GM18868 (cell line): ENCODE results near the gene FANCG.
A peak's percentile ranks its signal among the peaks of the same experiment; 100 is the strongest.

Experiments used
- ATAC-seq: cut with Tn5 transposase; IDR thresholded peaks from one replicate; pipeline ENCODE4 v1.9.1; 2021; ENCODE audit warnings: mild to moderate bottlenecking, moderate library complexity; ENCODE audit not compliant: unreplicated experiment

FANCG gene

GRCh38 chr9:35069020-35069419 is 10.7 kb downstream of the FANCG start:
- no peak for ATAC-seq

- ATAC-seq = no peak
These were observed 12.7 kb downstream of the FANCG start for GRCh38 chr9:35067056-35067455.

- no peak for ATAC-seq
These were observed 19.1 kb downstream of the FANCG start for GRCh38 chr9:35060548-35061207.

GRCh38 chr9:35059438-35059837 is 20.3 kb downstream of the FANCG start:
- ATAC-seq = no peak

GRCh38 chr9:35057271-35057620 is 22.5 kb downstream of the FANCG start:
- no peak for ATAC-seq

GRCh38 chr9:35056571-35057270 is 23.0 kb downstream of the FANCG start:
- ATAC-seq = no peak

- no peak for ATAC-seq
These were observed 24.7 kb downstream of the FANCG start for GRCh38 chr9:35054871-35055644.

GRCh38 chr9:35054185-35054835 is 25.4 kb downstream of the FANCG start:
- no peak for ATAC-seq

- peak; percentile 52 for ATAC-seq
These were observed 28.4 kb downstream of the FANCG start for GRCh38 chr9:35051069-35051967.

GRCh38 chr9:35048511-35048910 is 31.2 kb downstream of the FANCG start:
- no peak for ATAC-seq

GRCh38 chr9:35044071-35044470 is 35.7 kb downstream of the FANCG start:
- no peak for ATAC-seq

- no peak for ATAC-seq
These were observed 36.7 kb downstream of the FANCG start for GRCh38 chr9:35042891-35043545.

GRCh38 chr9:35042081-35042604 is 37.6 kb downstream of the FANCG start:
- ATAC-seq = no peak

GRCh38 chr9:35035851-35036701 is 43.7 kb downstream of the FANCG start:
- ATAC-seq = no peak

- ATAC-seq = no peak
These were observed 46.6 kb downstream of the FANCG start for GRCh38 chr9:35033101-35033500.

- no peak for ATAC-seq
These were observed 49.9 kb downstream of the FANCG start for GRCh38 chr9:35029852-35030251.

GRCh38 chr9:35029241-35029640 is 50.5 kb downstream of the FANCG start:
- no peak for ATAC-seq

- no peak for ATAC-seq
These were observed 51.4 kb downstream of the FANCG start for GRCh38 chr9:35028341-35028740.

GRCh38 chr9:35027860-35028259 is 51.9 kb downstream of the FANCG start:
- no peak for ATAC-seq
